CD4-positive, alpha-beta T cell treated with Interleukin-12 subunit alpha and Interleukin-12 subunit beta, for 1 hour (primary cell): ENCODE data around the gene PPP2R5E.
"Not testable (repeated sequence)": the region's sequence is repeated elsewhere in the genome, so short reads cannot be mapped to it uniquely, and the experiment has no call there.

Source experiments
- DNase-seq: peaks from one replicate; pipeline ENCODE4 v3.0.0-alpha.2; 2020

The PPP2R5E gene

DNA sequence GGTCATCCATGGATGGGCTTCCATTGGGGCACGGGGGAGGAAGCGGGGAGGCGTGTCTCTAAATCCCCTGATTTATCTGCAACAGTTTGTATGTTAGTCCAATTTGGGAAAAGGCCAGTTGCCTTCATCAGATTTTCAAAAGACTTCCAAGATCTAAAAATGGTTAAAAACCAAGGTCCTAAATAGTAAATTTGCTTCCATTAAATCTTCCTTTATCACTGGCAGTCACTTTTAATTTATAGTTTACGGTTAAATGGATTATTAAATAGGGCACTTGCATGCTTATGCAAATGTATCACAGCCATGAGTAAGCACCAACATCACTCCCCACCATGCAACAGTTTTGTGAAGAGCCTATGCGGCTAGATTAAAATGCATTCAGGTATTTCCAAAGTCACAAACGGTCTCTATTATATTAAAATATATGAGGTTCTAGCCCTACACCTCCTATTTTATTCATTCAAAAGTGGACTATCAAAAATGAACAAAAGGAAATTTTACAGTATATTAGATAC is 116.3 kb downstream of the PPP2R5E start:
- DNase-seq: no peak

- no peak for DNase-seq
These were observed 119.3 kb downstream of the PPP2R5E start for GRCh38 chr14:63423889-63424288.

- no peak for DNase-seq
These were observed 119.8 kb downstream of the PPP2R5E start for GRCh38 chr14:63423381-63423780.

GRCh38 chr14:63421919-63422318 is 121.3 kb downstream of the PPP2R5E start:
- no peak for DNase-seq

- DNase-seq: no peak
These were observed 122.0 kb downstream of the PPP2R5E start for GRCh38 chr14:63421226-63421625.

- no peak for DNase-seq
These were observed 125.2 kb downstream of the PPP2R5E start for GRCh38 chr14:63418020-63418419.

DNA sequence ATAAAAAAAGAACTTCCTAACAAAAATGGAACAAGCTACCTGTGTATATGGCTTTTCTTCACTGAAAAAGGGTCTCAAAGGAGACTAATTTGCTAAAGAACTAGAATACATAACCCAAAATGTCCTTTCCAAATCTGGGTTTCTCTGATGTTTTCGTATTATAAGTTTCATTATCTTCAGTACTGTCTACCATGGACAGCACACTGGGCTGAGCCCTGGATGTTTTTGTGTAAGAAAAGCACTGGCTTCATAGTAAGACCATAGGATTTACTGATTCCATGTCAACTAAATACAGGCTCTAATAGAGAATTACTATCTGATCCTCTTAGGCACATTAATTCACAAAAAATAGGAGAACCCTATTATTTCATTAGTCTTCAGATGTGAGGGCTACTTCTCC is 130.2 kb downstream of the PPP2R5E start:
- DNase-seq: no peak

DNA sequence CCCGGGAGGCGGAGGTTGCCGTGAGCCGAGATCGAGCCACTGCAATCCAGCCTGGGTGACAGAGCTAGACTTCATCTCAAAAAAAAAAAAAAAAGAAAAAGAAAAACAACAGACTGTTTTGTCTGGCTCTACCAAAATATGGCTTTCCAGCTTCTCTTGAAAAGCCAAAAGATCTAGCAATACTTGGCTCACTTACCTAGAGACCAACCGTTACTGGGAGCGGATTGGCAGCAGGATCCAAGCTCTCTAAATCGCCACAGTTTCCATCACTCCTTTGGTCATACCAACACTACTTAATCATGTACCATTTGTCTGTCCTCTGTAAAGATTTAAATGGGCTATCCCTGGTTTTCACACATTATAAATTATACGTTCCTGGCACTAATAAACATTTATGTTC is 136.8 kb downstream of the PPP2R5E start:
- no peak for DNase-seq

DNA sequence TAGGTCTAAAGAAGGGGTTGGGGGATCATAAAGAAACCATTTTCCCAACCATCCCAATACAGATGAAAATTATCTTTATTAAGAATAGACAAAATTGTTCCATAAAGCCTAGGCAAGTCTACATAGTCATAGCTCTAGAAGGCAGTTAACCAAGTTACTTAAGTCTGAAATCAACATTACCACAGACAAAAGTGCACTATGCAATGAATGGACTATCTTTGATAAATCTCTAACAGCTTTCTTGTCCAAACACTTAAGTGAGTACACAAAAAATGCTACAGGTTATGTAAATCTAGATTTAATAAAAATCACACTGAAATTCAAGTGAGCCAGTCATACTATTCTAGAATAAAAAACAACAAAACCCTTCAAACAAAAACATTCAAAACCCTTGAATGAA is 137.5 kb downstream of the PPP2R5E start:
- DNase-seq: no peak

- DNase-seq: no peak
These were observed 138.3 kb downstream of the PPP2R5E start for GRCh38 chr14:63404906-63405305.

DNA sequence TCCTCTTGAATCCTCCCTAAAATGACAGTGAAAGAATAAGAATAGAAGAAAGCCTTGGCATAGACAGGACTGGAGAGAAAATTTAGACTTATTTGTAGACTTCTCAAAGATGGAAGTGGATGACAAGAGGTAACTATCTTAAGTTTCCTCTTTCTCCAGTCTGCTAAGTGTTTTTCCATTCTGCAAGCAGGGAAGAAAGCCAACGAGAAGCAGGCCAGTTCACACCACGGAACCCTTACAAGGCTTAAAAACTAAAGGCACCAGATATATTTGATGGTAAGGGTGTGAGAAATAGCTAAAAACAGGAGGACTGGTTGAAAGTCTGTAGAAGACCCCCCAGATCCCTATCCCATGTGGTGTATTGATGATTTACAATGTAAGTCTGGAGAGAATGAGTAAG is 141.5 kb downstream of the PPP2R5E start:
- no peak for DNase-seq

DNA sequence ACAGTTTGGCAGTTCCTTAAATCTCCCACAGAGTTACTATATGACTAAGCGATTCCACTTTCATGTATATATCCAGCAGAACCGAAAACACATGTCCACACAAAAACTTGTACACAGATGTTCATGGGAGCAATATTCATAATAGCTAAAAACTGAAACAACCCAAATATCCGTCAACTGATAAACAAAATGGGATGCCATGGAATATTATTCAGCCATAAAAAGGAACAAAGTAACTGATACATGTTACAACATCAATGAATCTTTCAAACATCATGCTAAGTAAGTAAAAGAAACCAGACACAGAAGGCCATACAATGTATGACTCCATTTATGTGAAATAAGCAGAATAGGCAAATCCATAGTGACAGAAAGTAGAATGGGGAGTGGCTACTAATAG is 144.2 kb downstream of the PPP2R5E start:
- no peak for DNase-seq

DNA sequence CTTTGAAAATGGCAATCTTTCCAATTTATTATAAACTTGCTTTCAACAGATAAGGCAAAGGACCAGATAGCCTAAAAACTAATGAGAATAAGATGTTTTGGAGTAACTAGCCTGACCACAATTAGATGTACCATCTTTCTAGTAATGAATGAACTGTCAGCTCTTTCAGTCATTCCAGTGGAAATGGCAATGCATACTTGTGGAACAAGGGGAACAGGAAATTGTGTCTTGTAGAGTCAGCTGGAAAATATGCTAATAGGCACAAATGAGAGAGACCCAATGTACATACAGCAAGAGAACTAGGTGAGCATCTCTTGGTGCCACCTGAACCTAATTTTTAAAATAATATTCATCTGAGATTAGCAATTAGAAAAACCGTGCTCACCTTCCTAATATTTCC is 148.3 kb downstream of the PPP2R5E start:
- no peak for DNase-seq

DNA sequence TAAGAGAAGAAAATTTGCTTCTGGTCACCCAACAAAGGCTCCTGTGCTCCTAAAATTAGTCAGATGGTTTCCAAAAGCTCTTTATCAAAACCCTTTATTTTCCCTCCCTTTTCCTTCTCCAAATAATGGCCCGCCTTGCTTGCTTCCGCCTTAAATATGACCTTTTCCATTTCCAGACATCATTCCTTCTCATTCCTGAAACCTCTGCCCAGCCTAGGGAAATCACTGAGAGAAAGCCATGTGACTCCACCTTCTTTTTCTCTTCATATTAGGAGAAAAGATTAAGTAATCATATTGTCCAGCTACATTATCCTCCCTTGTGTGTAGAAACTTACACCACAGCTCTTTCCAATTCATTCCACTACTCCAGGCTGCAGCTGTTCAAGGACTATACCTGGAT is 148.7 kb downstream of the PPP2R5E start:
- no peak for DNase-seq

GRCh38 chr14:63393012-63393411 is 150.2 kb downstream of the PPP2R5E start:
- no peak for DNase-seq

GRCh38 chr14:63392236-63392635 is 150.9 kb downstream of the PPP2R5E start:
- DNase-seq: no peak

DNA sequence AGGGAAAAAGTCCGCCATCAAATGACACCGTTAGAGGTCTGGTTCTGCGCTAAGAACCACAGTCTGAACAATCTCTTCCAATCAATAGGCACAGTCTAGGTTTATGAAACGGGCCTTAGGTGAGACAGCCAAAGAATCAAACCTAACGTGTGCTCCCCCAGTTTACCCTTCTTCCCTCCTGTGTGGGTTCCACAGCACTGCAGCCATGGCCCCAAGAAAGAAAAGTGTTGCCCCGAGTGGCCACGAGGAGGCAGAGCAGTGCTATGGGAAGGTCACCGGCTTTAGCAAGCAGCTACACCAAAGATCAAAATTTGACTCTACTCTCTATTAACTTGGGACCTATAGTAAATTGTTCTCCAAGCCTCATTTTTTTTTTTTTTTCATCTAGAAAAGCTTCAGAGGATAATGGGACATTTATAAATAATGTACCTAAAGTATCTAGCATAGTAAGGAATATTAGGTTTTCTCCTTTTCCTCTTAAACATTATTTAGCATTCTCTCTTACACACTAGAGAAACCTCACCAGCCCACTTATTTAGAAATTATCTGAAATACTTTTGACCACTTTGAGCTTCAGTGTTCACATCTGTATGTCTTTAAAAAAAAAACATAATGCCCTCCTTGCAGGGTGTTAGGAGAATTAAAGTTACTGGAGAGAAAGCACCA is 154.3 kb downstream of the PPP2R5E start:
- peak; percentile 52 for DNase-seq

DNA sequence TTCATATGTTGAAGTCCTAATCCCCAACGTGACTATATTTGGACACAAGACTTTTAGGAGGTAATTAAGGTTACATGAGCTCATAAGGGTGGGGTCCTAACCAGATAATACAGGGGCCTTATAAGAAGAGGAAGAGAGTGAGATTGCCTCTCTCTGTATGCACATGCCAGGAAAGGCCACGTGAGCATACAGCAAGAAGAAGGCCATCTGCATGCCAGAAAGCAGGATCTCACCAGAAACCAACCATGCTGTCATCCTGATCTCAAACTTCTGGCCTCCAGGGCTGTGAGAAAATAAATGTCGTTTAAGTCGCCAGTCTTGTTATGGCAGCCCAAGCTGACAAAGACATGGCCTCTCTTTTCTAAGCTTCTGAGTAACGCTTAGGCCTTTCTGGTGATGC is 155.5 kb downstream of the PPP2R5E start:
- no peak for DNase-seq

DNA sequence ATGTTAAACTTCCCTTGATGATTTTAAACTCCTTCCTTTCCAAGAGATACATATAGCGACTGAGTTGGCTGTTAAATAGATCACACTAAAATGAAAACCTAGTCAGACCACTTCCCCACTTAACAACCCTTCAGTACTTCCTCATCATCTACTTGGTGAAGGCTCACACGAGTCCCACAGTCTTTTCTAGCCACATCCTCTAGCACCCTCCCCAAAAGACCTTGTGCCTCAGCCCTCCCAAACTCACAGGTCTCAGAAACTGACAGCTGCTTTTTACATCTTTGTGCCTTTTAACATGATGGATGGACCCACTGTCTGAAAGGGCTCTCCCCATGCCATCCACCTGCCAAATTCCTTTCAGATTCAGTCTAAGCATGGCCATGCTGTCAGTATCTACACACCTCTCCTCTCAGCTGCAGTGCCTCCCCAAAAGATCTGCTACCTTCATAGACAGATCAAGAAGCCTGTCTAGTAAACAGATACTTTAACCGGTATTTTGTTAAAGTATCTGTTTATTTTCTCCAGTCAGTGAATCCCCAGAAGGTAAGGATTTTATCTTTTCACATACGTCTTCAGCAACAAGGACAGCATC is 159.3 kb downstream of the PPP2R5E start:
- peak; percentile 29 for DNase-seq

DNA sequence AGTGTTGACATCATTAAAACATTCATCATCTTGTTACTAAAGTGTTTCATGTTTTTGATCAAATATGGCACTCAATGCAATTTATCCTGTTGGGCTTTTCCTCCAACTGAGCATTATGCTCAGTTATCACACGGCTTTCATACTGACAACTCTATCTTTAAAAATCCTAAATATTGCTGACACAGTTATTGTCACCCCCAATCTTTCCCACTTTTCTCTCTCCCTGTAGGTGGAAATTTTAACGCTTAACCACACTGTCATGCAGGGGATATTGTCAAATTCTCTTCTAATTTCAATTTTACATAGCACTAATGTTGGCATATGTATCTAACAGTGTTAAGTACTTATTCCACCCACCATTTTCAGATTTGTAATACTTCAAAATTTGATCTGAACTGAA is 164.7 kb downstream of the PPP2R5E start:
- DNase-seq: no peak

DNA sequence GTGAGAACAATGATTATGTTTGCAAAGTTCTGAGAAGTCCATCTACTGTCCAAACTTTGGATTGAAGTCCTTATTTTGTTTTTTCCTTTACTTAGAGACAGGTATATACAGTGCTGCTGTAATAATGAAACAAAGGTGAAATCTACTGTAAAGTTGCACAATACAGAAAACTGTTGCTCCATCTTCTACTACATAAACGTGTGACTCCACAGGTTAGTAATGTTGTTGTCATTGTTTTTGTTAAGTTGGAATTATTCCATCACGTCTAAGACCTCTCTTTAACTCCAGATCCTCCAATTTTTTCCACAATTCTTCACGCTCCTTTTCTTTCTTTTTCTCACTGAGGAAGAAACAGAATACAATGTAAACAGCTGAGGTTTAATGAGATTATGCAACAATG is 167.4 kb downstream of the PPP2R5E start:
- no peak for DNase-seq

- DNase-seq: not testable (repeated sequence)
These were observed 171.6 kb downstream of the PPP2R5E start for GRCh38 chr14:63371613-63372012.

GRCh38 chr14:63371033-63371432 is 172.1 kb downstream of the PPP2R5E start:
- DNase-seq: no peak

- no peak for DNase-seq
These were observed 175.3 kb downstream of the PPP2R5E start for GRCh38 chr14:63367742-63368364.
